Nephron (organoid): ENCODE measurements around the gene ARHGEF10L.
A peak's percentile ranks its signal among the peaks of the same experiment; 100 is the strongest.
"Not testable (repeated sequence)": the region's sequence is repeated elsewhere in the genome, so short reads cannot be mapped to it uniquely, and the experiment has no call there.

Source experiments
- H3K27ac Mint-ChIP-seq, 3 experiments: 2 replicates each; pipeline ENCODE4 v1.8.0; 2020; ENCODE audit warnings: mixed read lengths in 3 of 3, mild to moderate bottlenecking in 2 of 3, moderate library complexity in 1 of 3
- H3K27me3 Mint-ChIP-seq: 2 replicates; pipeline ENCODE4 v1.8.0; 2021; ENCODE audit warnings: low read depth, mild to moderate bottlenecking, moderate library complexity, mixed read lengths
- H3K36me3 Mint-ChIP-seq: 2 replicates; pipeline ENCODE4 v1.8.0; 2020; ENCODE audit warnings: low read depth, mixed read lengths
- H3K4me1 Mint-ChIP-seq: 2 replicates; pipeline ENCODE4 v1.8.0; 2020; ENCODE audit warnings: mixed read lengths
- H3K4me3 Mint-ChIP-seq, 3 experiments: 2 replicates each; pipeline ENCODE4 v1.8.0; 2020; ENCODE audit warnings: mild to moderate bottlenecking in 3 of 3, mixed read lengths in 3 of 3, moderate library complexity in 2 of 3
- H3K9me3 Mint-ChIP-seq: 2 replicates; pipeline ENCODE4 v1.8.0; 2020; ENCODE audit warnings: mixed read lengths
- CTCF ChIP-seq, 3 experiments: fragments of 200-600 bp; sonication (generic); IDR thresholded peaks; one replicate each; pipeline ENCODE4 v1.5.0; 2021; ENCODE audit warnings: antibody characterized with exemption in 3 of 3; ENCODE audit not compliant: unreplicated experiment in 3 of 3

The ARHGEF10L gene

DNA sequence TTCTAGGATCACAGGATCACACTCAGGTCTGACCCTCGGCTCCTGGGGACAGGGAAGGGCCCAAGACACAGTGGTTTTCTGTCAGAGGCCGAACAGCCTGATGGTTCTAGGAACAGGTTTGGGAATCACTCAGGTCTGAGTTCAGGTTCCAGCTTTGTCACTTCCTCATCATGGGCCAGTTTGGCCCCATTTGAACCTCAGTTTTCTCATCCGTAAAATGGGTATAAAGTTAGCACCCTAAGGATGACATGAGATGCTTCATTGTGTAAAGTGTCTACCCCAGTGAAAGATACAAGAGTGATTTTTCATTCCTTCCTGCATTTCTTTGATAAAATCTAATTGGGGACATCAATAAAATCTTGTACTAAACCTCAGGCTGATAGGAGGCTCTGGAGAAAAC, 204.4 kb downstream of the ARHGEF10L start:
- Mint-ChIP-seq H3K27me3 (peaks cover 26% of the 10 kb centered on the region), H3K9me3 (no peaks in the 10 kb centered on the region), H3K4me1 (peaks cover 33% of the 10 kb centered on the region), H3K27ac (peak overlapping the region in 2 of 3 experiments; percentile 92 to 95), H3K4me3 (peak overlapping the region in 1 of 3 experiments; percentile 14), H3K36me3 (no peaks in the 10 kb centered on the region)
- no peak for TF ChIP-seq CTCF (IDR thresholded peaks at IDR 0.05; ENCODE audit: unreplicated experiment in 3 of 3)

GRCh38 chr1:17744666-17745478, 205.4 kb downstream of the ARHGEF10L start:
- TF ChIP-seq CTCF (IDR thresholded peaks at IDR 0.05; ENCODE audit: unreplicated experiment in 3 of 3), result no peak
- Mint-ChIP-seq H3K4me3 (no peak overlapping the region), H3K4me1 (peaks cover 34% of the 10 kb centered on the region), H3K9me3 (no peaks in the 10 kb centered on the region), H3K36me3 (no peaks in the 10 kb centered on the region), H3K27me3 (peaks cover 23% of the 10 kb centered on the region), H3K27ac (peak overlapping the region in 1 of 3 experiments; percentile 40)

DNA sequence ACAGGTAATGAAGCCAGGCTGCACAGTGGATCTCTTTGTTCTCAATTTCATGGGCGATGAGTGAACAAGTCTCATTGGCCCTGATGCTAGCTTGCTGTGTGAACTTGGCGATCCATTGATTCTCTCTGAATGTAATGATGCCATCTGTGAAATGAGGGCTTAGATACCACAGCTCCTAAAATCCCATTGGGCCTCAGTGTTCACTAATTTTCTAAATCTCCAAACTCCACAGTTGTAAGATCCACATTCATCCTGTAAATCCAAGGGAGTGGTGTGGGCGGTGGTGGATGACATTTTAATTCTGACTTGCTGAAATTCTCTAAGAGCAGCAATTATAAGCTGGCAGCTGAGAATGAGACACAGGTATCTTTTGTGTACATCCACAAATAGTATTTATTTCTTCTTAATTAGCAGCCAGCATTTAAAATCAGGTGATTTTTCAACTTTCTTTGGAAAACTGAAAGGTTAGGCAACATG, 206.0 kb downstream of the ARHGEF10L start:
- Mint-ChIP-seq H3K4me1 (peaks cover 39% of the 10 kb centered on the region), H3K36me3 (no peaks in the 10 kb centered on the region), H3K4me3 (no peak overlapping the region), H3K27ac (peak overlapping the region in 1 of 3 experiments; percentile 40), H3K27me3 (peaks cover 25% of the 10 kb centered on the region), H3K9me3 (no peaks in the 10 kb centered on the region)
- TF ChIP-seq CTCF (IDR thresholded peaks at IDR 0.05; ENCODE audit: unreplicated experiment in 3 of 3), result no peak

DNA sequence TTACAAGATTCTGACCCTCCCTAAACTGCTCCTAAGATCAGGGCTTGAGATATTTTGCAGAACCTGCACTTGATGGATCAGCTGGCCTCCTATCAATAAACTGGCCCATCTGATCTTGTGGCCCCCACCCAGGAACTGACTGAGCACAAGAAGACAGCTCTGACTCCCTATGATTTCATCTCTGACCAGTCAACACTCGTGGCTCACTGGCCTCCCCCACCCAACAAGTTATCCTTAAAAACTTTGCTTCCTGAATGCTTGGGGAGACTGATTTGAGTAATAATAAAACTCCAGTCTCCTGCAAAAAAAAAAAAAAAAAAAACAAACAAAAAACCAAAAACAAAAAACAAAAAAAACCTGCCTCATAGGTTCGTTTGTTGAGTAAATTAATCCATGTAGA, 206.8 kb downstream of the ARHGEF10L start:
- Mint-ChIP-seq H3K27me3 (peaks cover 22% of the 10 kb centered on the region), H3K4me1 (peaks cover 39% of the 10 kb centered on the region)
- not testable (repeated sequence) for H3K9me3 Mint-ChIP-seq, H3K36me3 Mint-ChIP-seq, H3K4me3 Mint-ChIP-seq, H3K27ac Mint-ChIP-seq

- Mint-ChIP-seq H3K36me3 (no peaks in the 10 kb centered on the region), H3K27me3 (peaks cover 22% of the 10 kb centered on the region), H3K4me3 (no peak overlapping the region), H3K9me3 (no peaks in the 10 kb centered on the region), H3K27ac (no peak overlapping the region), H3K4me1 (peaks cover 33% of the 10 kb centered on the region)
- no peak for TF ChIP-seq CTCF (IDR thresholded peaks at IDR 0.05; ENCODE audit: unreplicated experiment in 3 of 3)
Observed at GRCh38 chr1:17746920-17747319, 207.4 kb downstream of the ARHGEF10L start.
